Medulla oblongata (tissue), 1 donor: Measurements from ENCODE around the gene LRG1.
"Not testable (repeated sequence)": the region's sequence is repeated elsewhere in the genome, so short reads cannot be mapped to it uniquely, and the experiment has no call there.

Experiments used
- DNase-seq: peaks from one replicate; pipeline ENCODE4 v3.0.0-alpha.2; 2015; ENCODE audit errors: extremely low spot score

LRG1 gene

GRCh38 chr19:4575267-4576015 lies 35.6 kb upstream of the LRG1 start:
- no peak for DNase-seq

- no peak for DNase-seq
Observed at GRCh38 chr19:4573682-4574081, 33.8 kb upstream of the LRG1 start.

- no peak for DNase-seq
Observed at GRCh38 chr19:4571305-4571917, 31.6 kb upstream of the LRG1 start.

DNA sequence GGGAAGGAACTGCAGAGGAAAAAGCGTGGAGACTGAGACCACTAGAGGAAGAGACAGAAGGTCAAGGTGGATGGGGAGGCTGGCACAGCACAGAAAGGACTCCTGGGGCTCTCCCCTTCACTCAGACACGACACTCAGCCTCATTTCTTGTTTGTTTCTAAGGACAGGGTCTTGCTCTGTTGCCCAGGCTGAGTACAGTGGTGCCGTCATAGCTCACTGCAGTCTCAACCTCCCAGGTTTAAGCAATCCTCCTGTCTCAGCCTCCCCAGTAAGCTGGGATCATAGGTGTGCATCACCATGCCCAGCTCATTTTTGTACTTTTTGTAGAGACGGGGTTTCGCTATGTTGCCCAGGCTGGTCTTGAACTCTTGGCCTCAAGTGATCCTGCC lies 31.1 kb upstream of the LRG1 start:
- no peak for DNase-seq

- no peak for DNase-seq
Observed at GRCh38 chr19:4570402-4570801, 30.6 kb upstream of the LRG1 start.

GRCh38 chr19:4568886-4569285 lies 29.1 kb upstream of the LRG1 start:
- peak; percentile 7 for DNase-seq

- no peak for DNase-seq
Observed at GRCh38 chr19:4567584-4568071, 27.8 kb upstream of the LRG1 start.

DNA sequence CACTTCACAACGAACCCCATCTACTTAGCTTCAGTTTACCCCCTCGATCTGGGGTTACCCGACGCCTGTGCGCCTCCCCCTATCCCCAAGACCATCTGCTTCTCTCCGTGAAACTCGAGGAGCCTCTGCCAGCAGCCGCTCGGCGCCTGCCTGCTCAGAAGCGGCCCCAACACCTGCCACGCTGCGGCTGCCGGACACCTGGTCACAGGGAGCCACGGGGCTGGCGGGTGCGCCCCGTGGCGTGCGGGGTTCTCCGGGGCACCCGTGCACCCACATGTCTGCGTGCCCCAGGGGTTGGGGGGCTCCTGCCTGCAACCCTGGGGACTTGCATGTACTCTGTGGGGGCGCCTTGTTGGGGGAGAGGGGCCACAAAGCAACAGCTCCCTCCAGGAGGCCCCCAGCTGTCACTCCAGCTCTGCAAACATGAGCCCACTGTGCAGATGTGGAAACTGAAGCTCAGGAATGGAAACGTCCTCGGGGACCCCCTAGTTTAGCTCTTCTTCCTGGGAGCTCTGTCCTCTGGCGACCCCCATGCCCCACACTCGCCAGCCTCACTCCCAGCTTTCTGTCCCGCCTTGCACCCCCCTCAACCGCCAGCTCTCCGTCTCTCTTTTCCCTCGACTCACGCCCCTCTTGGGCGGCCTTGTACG lies 26.7 kb upstream of the LRG1 start:
- DNase-seq: no peak

DNA sequence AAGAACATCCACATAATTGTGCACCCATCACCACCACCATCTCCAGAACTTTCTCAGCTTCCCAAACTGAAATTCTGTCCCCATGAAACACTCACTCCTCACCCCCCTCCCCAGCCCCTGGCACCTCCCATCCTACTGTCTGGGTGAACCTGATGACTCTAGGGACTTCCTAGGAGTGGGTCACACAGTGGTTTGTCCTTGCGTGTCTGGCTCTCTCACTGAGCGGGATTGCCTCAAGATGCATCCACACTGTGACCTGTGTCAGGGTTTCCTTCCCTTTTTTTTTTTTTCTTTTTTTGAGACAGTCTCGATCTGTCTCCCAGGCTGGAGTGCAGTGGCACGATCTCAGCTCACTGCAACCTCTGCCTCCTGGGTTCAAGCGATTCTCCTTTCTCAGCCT lies 23.7 kb upstream of the LRG1 start:
- DNase-seq: not testable (repeated sequence)

- peak; percentile 23 for DNase-seq
Observed at GRCh38 chr19:4562085-4562484, 22.2 kb upstream of the LRG1 start.

GRCh38 chr19:4559569-4559968 lies 19.7 kb upstream of the LRG1 start, which contains the start of gene SEMA6B:
SEMA6B (minus strand) TSS chr19:4559684; CDS start chr19:4558457, 1,227 bp downstream.
- peak; percentile 66 for DNase-seq

- DNase-seq: no peak
Observed at GRCh38 chr19:4557971-4558941, 18.4 kb upstream of the LRG1 start.

DNA sequence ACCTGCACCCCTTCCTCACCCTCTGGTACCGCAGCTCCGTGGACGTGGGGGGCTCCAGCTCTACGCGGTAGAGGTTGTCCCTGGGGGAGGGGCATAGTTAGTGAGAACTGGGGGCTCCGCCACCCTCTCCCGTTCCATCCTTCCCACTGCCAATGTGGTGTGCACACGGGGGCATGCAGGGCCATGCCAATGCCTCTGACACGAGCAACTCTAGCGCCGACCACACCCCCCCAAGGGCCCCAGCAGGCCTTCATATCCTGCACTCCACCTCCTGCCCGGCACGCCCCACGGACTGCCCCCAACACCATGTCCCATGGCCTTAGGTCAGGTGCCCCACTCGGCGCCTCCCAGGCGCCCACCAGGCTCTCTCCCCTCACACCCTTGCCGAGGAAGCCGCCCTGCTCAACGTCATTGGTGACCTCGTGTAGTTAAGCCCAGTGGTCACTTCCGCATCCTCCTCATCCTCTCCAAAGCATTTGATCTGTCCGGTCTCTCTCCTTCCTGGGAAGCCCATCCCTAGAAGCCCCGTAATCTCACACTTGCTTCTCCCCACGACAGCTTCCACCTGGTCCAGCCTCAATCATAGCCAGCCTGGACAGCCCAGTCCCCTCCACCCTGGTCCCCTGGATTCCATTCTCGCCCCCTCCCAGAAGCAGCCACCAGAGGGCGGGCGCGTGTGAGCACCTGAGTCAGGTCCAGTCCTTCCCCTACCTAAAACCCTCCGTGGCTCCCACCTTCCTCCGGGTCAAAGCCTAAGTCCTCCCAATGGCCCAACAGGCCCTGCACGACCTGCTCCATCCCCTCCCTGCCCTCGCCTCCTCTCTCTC lies 17.5 kb upstream of the LRG1 start:
- no peak for DNase-seq

- no peak for DNase-seq
Observed at GRCh38 chr19:4556597-4557127, 16.8 kb upstream of the LRG1 start.

- DNase-seq: no peak
Observed at GRCh38 chr19:4555657-4556561, 16.1 kb upstream of the LRG1 start.

GRCh38 chr19:4554717-4555116 lies 14.9 kb upstream of the LRG1 start:
- no peak for DNase-seq

DNA sequence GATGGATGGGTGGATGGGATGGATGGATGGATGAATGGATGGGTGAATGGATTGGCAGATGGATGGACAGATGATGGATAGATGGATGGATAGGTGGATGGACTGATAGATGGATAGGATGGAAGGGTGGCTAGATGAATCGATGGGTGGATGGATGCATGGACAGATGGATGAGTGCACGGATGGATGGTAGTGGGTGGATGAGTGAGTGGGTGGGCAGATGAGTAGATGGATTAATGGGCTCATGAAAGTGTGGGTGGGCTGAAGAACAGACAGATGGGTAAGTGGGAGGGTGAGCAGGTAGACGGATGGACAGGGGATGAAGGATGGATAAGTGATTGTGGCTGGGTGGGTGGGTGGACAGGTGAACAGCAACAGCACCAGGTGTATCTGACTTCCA lies 13.9 kb upstream of the LRG1 start:
- DNase-seq: no peak

GRCh38 chr19:4553092-4553695 lies 13.4 kb upstream of the LRG1 start:
- no peak for DNase-seq

DNA sequence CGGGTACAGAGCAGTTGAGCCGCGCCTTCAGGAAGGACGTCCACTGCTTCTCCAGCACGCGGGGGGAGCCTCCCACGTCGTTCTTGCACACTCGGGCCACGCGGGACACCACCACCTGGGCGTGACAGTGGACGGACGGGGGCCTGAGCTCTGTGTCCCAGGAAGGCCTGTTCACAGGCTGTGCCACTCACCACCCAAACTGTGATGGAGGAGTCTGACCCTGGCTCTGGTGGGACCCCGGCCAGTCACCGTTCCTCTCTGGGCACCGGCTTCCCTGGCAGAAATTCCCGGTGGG lies 12.6 kb upstream of the LRG1 start:
- DNase-seq: no peak
